ENCODE data around the gene TRMT11.

The TRMT11 gene

DNA sequence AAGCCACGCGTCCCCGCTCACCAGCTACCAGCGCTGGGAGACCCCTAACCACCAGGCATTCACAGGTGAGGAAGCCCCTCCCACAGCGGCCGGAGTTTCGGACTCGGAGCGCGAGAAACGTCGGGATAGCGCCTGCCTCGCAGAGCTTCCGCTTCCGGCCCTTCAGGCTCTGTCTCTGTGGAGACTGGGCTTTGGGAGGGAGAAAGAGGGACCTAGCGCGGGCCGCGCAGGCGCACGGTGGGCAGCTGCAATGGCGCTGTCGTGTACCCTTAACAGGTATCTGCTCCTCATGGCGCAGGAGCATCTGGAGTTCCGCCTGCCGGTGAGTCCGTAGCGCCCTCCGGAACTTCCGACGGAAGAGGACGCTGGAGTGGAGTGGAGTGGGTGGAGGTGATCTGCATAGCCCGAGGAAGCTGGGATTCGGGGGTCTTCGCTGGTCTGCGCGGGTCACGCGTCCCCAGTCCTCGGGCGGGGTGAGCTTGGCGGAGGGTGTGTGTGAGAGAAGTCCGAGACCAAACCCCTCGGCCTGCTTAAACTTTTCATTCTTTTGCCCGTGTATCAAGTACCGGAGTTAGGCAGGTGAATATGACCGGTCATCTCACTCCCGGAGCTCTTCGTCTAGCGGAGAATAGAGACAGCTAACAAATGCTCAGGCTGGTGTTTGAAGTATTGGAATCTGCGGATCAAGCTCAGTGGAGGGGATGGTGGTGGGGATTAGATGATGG lies at the start of gene TRMT11:
Gene TRMT11 (plus strand): TSS at position 240 of the 725 bp plus-strand sequence. CDS start 11 bp downstream, at position 251.
- in situ Hi-C loops (cut with MboI; ENCODE audit: low sequenced_read_pairs) = no loop called here

GRCh38 chr6:125939026-125939425 lies 47.3 kb upstream of the TRMT11 start:
- in situ Hi-C loops (cut with MboI; ENCODE audit: low sequenced_read_pairs) = no loop called here

GRCh38 chr6:125939791-125940190 lies 46.5 kb upstream of the TRMT11 start:
- in situ Hi-C loops (cut with MboI; ENCODE audit: low sequenced_read_pairs) = no loop called here

GRCh38 chr6:125940247-125941041 lies 45.9 kb upstream of the TRMT11 start:
- in situ Hi-C loops (cut with MboI; ENCODE audit: low sequenced_read_pairs) = no loop called here

DNA sequence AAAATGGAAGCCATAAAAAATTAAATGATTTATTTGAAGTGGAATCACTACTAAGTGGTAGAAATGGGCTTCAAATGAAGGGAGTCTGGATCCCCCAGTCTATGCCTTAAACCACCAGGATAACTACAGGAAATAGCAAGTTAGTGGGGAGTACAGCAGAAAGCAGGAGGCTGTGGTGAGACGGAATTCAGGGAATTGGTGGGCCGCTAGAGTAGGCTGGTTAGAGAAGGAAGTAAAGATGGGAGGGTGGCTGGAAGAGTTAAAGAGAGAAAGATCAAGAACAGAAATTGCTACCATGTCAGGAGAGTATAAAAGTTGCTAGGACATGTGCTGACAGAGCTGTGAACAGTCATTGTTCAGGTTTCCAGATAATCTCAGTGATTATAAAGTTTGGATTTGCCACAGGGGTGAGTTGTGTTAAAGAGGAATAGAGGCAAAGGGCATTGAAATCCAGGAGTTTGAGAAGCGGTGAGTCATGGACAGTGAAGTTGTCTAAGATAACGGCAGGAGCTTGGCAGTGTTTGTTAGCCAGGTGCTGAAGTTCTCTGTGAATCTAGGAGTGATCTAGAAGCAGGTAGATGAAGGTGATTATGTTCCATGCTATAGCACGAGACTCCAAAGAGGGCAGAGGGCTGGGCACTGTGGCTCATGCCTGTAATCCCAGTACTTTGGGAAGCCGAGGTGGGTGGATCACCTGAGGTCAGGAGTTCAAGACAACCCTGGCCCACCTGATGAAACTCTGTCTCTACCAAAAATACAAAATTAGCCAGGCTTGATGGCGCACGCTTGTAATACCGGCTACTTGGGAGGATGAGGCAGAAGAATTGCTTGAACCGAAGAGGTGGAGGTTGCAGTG lies 43.4 kb upstream of the TRMT11 start:
- in situ Hi-C loops (cut with MboI; ENCODE audit: low sequenced_read_pairs) = no loop called here

DNA sequence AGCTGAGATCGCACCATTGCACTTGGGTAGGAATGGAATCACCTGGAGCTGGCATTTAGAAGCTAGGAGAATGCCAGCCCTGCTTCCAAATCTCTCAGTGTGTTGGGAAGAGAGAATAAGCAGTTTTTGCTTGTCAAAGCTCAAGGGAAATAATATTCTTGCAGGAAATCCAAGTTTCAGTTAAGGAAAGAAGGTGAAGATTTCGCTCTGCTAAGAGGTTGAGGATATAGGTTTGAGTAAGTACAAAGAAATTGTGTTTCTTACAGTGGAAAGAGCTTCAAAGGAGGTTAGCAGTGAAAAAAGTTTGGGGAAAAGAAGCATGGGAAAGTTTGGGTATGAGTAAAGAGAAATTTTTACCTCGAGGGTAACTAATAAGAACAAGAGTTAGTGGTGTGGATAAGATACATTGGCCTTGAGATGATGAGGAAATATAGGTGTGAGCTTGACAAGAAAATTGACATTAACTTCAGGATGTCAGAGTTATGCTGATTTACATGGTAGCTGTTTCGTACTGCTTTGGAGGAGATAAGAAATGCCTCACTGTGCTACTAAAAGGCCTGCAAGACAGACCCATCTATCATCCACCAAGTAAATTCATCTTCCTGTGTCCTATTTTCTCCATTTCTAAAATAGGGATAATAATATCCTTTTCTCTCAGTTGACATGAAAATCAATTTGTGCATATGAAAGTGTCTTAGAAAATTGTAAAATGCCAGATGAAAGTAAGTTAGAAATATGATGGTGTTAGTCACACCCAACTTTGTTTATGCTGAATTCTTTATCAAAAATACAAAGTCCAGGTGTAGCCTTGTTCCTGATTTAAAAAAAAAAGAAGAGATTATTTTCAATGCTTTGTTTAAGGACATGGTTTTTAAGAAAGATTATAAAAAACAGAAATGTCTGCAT lies 42.6 kb upstream of the TRMT11 start:
- in situ Hi-C loops (cut with MboI; ENCODE audit: low sequenced_read_pairs) = no loop called here

DNA sequence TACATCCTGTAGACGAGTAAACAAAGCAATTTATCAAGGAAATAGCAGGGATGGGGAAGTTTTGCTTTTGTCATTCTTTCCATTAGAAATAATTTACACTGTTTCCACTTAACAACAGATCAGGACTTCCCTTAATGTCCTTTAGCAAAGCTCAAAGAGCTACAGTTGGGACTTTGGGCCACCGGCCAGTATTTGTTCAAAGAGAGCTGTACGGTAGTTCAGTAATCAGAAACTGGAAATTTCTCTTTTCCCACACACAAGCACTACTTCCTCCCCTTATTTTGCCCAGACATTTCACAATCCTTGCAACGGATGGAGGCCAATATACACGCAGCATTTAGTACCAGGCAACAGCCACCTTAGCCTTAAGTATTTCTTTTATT lies 41.9 kb upstream of the TRMT11 start:
- in situ Hi-C loops (cut with MboI; ENCODE audit: low sequenced_read_pairs) = no loop called here

DNA sequence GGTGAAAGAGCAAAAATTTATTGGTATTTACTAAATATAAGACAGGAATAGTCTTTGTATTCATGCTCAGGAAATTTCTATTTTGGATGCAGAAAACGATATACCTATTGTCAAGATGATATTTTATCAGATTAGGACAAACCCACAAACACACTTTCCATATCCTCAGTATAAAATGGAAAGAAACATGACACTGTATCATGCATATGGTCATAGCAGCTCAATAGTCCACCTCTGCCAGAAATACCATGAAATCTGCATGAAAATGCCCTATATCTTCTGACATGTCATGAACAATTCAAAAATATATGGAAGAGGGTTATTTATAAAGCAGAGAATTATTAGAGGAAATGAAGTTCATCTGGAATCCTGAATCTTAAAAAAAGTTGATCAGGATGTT lies 41.4 kb upstream of the TRMT11 start:
- in situ Hi-C loops (cut with MboI; ENCODE audit: low sequenced_read_pairs) = no loop called here

GRCh38 chr6:125945378-125946141 lies 40.8 kb upstream of the TRMT11 start:
- in situ Hi-C loops (cut with MboI; ENCODE audit: low sequenced_read_pairs) = no loop called here

GRCh38 chr6:125947615-125948014 lies 38.7 kb upstream of the TRMT11 start:
- in situ Hi-C loops (cut with MboI; ENCODE audit: low sequenced_read_pairs) = no loop called here

GRCh38 chr6:125948455-125948854 lies 37.9 kb upstream of the TRMT11 start:
- in situ Hi-C loops (cut with MboI; ENCODE audit: low sequenced_read_pairs) = no loop called here

DNA sequence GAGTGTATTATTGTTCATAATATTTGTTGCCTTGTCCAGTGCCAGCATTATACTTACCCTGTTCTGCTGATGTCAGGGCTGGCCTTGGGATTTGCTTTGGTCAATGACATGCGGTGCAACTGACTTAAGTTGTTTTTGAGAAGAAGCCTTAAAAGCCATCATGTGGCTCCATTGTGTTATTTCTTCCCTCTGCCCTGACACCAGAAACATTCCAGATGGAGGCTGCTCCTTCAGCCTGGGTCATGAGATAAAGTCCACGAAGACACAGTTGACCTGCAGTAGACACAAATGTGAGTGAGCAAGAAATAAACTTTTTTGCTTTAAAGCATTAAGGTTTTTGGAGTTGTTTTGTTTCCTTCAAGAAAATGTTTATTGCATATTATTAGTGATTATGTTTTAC lies 37.3 kb upstream of the TRMT11 start:
- in situ Hi-C loops (cut with MboI; ENCODE audit: low sequenced_read_pairs) = no loop called here

- in situ Hi-C loops (cut with MboI; ENCODE audit: low sequenced_read_pairs) = loop anchor here (5.0 kb wide), 1 partner anchor 33 kb away; no protein-coding TSS in a partner anchor
Measured at GRCh38 chr6:125950293-125950692, 36.0 kb upstream of the TRMT11 start.

GRCh38 chr6:125950716-125951115 lies 35.6 kb upstream of the TRMT11 start:
- in situ Hi-C loops (cut with MboI; ENCODE audit: low sequenced_read_pairs) = loop anchor here (5.0 kb wide), 1 partner anchor 33 kb away; no protein-coding TSS in a partner anchor

- in situ Hi-C loops (cut with MboI; ENCODE audit: low sequenced_read_pairs) = loop anchor here (5.0 kb wide), 1 partner anchor 34 kb away; no protein-coding TSS in a partner anchor
Measured at GRCh38 chr6:125951323-125951722, 35.0 kb upstream of the TRMT11 start.

DNA sequence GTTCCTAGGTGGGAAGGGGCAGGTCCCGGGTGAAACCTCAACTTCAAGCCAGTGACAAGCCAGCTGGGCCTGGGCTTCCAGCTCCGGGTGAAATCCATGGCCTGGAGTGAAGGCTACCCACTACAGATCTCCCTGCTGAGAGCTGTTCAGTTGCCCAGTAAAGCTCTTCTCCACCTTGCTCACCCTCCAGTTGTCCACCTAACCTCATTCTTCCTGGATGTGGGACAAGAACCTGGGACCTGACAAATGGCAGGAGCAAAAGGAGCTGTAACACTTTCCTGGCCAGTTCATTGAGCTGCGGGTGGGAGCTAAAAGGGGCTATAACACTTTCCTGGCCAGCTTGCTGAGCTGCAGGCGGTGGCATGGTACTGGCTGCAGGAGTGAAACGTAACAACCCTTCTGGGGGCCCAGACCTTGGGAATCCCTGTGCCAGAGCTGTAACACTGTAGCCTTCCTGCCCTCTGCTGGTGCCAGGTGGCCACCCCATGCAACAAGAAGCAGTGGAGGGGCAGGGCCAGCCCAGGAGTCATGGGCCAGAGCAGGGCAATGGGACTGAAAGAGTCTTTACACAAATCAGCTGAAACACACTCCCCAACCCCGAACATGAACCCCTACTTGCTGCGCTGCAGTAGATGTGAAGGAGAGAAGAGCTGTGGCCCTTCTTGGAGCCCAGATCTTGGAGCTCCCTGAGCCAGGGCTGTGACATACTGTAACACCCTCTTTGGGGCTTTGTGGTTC lies 33.4 kb upstream of the TRMT11 start:
- in situ Hi-C loops (cut with MboI; ENCODE audit: low sequenced_read_pairs) = loop anchor here (5.0 kb wide), 1 partner anchor 36 kb away; no protein-coding TSS in a partner anchor

GRCh38 chr6:125953502-125953875 lies 32.9 kb upstream of the TRMT11 start:
- in situ Hi-C loops (cut with MboI; ENCODE audit: low sequenced_read_pairs) = loop anchor here (5.0 kb wide), 1 partner anchor 36 kb away; no protein-coding TSS in a partner anchor

- in situ Hi-C loops (cut with MboI; ENCODE audit: low sequenced_read_pairs) = loop anchor here (5.0 kb wide), 2 partner anchors 38 to 163 kb away; partner anchors contain the start of gene NCOA7
Measured at GRCh38 chr6:125954735-125955339, 31.5 kb upstream of the TRMT11 start.
